GM10266 (cell line): ENCODE results near the gene LHFPL6.

Source experiments
- DNase-seq: peaks from one replicate; pipeline ENCODE4 v3.0.0; 2012; ENCODE audit errors: extremely low spot score
- TF ChIP-seq, protein P1 (sequence below): IDR thresholded peaks from 2 replicates; pipeline ENCODE4 v1.5.1; 2012; ENCODE audit warnings: mild to moderate bottlenecking, low read depth; ENCODE audit not compliant: control insufficient read depth, insufficient read depth; ENCODE audit errors: missing control alignments

The LHFPL6 gene

DNA sequence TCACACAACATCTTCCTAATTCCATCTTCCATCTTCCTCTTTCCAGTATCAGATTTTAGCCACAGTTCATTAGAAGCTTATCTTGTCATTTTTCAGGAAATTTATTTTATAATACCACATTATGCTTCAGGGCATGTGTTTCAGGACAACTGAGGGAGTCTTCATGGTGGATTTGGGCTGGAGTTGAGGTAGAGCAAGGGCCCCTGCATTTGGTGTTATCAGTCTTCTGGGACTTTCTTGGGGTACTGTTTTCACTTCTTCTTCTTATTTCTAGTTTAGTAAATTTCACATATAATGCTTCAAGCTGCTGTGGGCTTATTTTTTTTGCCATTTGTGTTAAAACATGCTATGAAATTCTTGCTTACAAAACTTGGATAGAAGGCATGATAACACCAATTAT lies 188.7 kb downstream of the LHFPL6 start:
- TF ChIP-seq, protein P1, sequence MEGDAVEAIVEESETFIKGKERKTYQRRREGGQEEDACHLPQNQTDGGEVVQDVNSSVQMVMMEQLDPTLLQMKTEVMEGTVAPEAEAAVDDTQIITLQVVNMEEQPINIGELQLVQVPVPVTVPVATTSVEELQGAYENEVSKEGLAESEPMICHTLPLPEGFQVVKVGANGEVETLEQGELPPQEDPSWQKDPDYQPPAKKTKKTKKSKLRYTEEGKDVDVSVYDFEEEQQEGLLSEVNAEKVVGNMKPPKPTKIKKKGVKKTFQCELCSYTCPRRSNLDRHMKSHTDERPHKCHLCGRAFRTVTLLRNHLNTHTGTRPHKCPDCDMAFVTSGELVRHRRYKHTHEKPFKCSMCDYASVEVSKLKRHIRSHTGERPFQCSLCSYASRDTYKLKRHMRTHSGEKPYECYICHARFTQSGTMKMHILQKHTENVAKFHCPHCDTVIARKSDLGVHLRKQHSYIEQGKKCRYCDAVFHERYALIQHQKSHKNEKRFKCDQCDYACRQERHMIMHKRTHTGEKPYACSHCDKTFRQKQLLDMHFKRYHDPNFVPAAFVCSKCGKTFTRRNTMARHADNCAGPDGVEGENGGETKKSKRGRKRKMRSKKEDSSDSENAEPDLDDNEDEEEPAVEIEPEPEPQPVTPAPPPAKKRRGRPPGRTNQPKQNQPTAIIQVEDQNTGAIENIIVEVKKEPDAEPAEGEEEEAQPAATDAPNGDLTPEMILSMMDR: no peak
- no peak for DNase-seq

DNA sequence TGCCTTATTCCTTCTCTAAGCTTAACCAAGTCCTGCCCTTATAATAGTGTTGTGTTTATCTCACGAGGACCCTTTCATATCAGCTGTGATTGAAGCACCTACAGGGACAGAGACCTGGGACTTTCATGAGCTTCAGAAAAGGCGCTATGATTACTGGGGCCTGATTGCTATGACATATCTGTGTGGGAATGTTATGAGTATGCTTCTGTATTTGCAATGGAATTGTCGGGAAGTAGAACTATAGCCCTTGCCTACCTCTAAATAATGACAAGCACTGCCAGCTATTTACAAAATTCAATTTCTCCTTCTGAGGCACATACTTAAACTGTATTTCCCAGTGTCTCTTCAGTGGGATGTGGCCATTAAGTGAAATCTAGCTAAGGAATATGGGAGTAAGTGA lies 191.5 kb downstream of the LHFPL6 start:
- DNase-seq: no peak

DNA sequence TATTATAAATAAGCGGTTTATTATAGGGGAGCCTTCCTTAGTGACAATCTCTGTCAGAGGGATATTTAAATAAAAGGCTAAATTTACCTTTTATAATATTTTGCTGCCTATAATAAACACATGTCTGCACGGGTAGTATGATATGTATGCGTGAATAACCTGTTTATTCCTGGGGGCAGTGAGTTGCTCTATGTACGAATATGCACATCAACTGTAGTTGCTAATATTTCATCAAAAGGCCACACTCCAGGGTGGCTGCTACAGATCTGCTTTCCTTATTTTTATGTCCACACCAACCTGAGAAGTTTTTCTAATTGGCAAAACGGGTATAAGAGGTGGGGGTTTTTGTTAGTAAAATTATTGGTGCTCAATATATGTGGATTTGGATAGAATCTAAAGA lies 192.0 kb downstream of the LHFPL6 start:
- TF ChIP-seq, protein P1: no peak
- no peak for DNase-seq

More for the DNA sequence above, 191.5 kb downstream of the LHFPL6 start:
- TF ChIP-seq, protein P1: no peak

DNA sequence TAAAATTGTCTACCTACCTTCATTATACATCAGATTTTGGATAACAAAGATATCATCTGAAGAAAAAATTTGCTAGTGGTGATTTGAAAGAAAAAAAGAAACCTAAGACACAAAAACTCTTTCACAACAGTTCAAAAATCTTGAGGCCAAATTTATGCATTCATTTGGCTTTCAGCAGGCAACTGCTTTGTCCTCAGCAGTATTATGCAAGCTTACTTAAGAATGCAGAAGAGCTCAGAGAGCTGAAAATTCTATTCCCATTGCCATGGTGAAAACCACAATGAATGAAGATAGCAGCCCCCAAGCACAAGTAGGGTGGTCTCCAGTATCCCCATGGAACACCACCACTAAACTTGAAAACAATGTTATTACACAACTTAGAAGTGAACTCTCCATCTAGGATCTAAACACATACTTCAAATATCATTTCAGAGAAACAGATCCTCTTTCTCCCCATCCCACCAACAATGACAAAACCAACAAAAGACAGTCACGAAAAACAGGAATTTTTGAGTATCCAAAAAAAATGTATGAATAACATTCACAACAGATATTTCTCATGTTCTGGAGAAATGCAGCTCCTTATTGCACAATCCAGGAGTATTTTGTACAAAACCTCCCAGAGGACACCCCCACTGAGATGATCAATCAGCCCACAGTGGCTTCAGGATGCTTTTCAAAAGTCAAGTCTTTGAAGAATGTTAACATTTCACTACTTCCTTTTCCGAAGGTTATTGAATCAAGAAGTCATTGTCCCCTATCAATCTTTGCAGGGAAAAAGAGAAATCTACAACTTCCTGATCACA lies 192.7 kb downstream of the LHFPL6 start:
- no peak for DNase-seq
- TF ChIP-seq, protein P1: no peak

DNA sequence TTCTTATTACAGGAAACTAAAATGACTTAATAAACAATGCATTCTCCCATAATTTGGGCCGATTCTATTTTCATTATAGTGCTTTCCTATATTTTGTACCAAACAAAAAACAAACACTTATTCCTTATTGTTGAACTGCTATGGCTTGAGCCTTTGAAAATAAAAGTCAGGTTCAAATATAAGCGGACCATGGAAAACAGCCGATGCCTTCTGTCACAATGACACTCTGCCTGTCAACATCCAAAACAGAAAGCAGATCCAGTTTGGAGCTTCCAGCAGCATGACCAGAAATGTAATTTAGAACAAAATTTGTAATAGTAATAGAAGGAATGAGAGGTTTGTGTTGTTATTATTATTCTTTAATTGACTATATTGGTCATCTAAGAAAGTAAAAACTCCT lies 194.5 kb downstream of the LHFPL6 start:
- TF ChIP-seq, protein P1: no peak
- no peak for DNase-seq

DNA sequence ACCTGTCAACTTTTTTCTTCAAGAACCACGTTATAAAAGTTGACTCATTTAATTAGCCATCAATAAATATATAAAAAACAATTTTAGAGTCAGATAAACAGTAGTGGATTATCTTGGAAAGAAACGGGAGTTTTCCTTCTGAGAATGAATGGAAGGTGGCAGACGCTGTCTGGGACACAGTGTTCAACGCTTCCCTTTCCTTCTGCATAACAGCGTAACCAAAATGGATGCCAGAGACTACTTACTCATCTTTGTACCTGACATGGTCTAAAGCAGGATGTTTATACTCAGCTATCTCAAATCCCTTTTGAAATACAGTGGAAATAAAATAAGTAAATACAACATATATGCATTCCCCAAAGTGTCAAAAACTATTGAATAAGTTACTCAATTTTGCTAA lies 195.2 kb downstream of the LHFPL6 start:
- no peak for DNase-seq
- TF ChIP-seq, protein P1: no peak

DNA sequence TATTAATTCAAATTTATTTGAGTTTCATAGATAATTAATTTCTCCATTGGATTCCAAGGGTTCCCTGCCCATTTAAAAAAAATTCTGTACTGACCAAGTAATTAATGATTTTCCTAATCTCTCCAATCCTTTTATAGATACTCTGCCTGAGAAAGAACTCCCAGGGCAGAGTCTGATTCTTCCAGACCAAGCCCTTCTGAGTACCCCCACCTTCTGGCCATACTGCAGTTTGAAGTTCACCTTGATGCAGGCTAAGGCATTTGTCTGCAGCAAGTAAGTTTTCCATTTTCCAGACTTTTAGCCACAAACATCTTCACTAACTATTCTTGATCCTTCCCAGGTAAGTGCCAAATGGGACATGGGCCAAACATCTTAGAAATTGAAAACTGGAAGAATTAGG lies 195.9 kb downstream of the LHFPL6 start:
- TF ChIP-seq, protein P1: no peak
- no peak for DNase-seq
